ENCODE measurements around the gene ATP5IF1.

The ATP5IF1 gene

DNA sequence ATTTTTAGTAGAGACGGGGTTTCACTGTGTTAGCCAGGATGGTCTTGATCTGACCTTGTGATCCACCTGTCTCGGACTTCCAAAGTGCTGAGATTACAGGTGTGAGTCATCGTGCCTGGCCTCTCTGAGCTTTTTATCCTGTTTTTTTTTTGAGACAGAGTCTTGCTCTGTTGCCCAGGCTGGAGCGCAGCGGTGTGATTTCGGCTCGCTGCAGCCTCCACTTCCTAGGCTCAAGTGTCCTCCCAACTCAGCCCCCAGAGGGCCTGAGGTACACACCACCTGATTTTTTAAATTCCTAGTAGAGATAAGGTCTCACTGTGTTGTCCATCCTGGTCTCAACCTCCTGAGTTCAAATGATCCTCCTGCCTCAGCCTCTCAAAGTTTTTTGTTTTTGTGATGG is 43.8 kb downstream of the ATP5IF1 start:
- CTCF ChIA-PET = interaction anchor here (0.8 kb wide), 1 partner anchor 31 kb away, joined by 3 read pairs; no protein-coding TSS in a partner anchor
- POLR2A ChIA-PET = interaction anchor here (0.6 to 1.9 kb wide), 4 partner anchors 13 to 44 kb away, joined by 3 to 7 read pairs (median 3); partner anchors contain the start of gene ATP5IF1
- no peak for DNase-seq (ENCODE audit: low read depth, low spot score)

DNA sequence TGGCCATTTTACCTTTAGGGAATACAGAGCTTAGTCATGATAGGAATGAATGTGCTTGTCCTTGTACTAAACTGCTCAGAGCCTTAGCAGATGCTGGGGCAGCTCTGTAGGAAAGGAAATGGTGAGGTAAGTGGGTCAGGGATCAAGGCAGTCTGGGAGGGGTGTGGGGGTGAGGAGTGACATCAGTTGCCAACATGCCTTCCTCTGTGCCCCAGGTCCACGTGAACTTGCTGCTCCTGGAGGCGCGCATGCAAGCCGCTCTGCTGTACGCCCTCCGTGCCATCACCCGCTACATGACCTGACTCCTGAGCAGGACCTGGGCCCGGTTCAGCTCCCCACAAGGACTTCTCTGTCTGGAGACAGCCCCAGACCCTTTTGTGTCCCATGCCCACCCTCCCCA is 44.6 kb downstream of the ATP5IF1 start:
- H3K4me3 ChIP-seq (ENCODE audit: low read depth, low read length) = no peak overlapping the region
- ChIA-PET CTCF (interaction anchor here (0.8 kb wide), 1 partner anchor 32 kb away, joined by 3 read pairs; no protein-coding TSS in a partner anchor), POLR2A (interaction anchor here (1.2 to 1.9 kb wide), 3 partner anchors 14 to 45 kb away, joined by 3 to 7 read pairs (median 3); partner anchors contain the start of gene ATP5IF1)
- DNase-seq (ENCODE audit: low read depth, low spot score) = no peak
- TF ChIP-seq, protein P1, sequence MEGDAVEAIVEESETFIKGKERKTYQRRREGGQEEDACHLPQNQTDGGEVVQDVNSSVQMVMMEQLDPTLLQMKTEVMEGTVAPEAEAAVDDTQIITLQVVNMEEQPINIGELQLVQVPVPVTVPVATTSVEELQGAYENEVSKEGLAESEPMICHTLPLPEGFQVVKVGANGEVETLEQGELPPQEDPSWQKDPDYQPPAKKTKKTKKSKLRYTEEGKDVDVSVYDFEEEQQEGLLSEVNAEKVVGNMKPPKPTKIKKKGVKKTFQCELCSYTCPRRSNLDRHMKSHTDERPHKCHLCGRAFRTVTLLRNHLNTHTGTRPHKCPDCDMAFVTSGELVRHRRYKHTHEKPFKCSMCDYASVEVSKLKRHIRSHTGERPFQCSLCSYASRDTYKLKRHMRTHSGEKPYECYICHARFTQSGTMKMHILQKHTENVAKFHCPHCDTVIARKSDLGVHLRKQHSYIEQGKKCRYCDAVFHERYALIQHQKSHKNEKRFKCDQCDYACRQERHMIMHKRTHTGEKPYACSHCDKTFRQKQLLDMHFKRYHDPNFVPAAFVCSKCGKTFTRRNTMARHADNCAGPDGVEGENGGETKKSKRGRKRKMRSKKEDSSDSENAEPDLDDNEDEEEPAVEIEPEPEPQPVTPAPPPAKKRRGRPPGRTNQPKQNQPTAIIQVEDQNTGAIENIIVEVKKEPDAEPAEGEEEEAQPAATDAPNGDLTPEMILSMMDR (IDR thresholded peaks at IDR 0.05; ENCODE audit: insufficient read depth, low read length, missing control alignments) = no peak

More for the DNA sequence above, 43.8 kb downstream of the ATP5IF1 start:
- TF ChIP-seq, protein P1 (IDR thresholded peaks at IDR 0.05; ENCODE audit: insufficient read depth, low read length, missing control alignments) = no peak
- H3K4me3 ChIP-seq (ENCODE audit: low read depth, low read length) = no peak overlapping the region

DNA sequence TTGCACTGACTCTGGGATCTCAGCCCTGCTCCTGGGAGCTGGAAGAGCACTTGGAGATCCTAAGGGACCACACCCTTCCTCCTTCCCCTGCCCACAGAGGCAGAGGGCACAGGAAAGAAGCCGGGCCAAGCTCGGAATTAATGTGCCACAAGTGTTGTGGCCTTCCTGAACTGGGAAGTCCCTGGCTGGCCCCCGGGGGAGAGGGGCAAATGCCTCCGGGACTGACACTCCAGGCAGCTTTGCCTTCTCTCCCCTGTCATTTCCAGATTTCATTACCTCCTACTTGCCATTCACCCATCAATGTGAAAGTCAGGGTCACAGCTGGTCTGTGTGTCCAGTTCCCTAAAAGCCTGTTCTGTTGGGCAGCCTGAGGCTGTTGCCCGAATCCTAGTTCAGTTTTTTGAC is 45.1 kb downstream of the ATP5IF1 start:
- no peak for DNase-seq (ENCODE audit: low read depth, low spot score)
- TF ChIP-seq, protein P1 (IDR thresholded peaks at IDR 0.05; ENCODE audit: insufficient read depth, low read length, missing control alignments) = no peak
- no peak overlapping the region for H3K4me3 ChIP-seq (ENCODE audit: low read depth, low read length)
- ChIA-PET POLR2A (interaction anchor here (1.4 to 1.9 kb wide), 2 partner anchors 19 to 45 kb away, joined by 3 to 7 read pairs; partner anchors contain the start of gene ATP5IF1), CTCF (no interaction called here)

DNA sequence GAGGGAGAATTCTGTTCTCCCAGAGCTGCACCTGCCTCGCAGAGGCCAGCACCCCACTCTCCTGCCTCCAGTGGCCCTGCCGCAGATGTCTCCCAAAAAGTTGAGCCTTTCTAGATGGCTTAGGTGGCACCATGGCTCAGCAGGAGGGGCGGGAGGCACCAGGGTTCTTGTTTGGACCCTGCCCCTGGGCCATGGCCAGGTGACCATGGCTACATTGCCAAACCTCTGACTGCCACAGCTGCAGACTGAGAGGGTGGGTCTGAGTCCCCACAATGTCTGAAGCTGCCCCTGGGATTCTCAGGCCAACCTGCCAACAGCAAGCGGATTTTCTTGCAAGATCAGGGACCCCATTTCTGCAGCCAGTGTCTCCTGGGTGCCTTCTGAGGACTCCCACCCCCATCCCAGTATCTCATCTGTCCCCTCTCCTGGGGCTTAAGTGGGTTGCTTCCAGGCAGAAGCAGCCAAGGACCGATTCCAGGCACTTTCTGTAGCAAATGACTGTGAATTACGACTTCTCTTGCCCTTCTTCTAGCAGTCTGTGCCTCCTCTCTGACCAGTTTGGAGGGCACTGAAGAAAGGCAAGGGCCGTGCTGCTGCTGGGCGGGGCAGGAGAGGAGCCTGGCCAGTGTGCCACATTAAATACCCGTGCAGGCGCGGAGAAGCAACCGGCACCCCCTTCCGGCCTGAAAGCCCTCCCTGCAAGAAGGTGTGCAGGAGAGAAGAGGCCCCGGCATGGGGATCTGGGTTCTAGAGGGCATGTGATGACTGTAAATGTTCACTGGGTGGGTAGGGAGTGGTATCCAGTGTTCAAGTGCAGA is 45.9 kb downstream of the ATP5IF1 start:
- no peak overlapping the region for H3K4me3 ChIP-seq (ENCODE audit: low read depth, low read length)
- TF ChIP-seq, protein P1 (IDR thresholded peaks at IDR 0.05; ENCODE audit: insufficient read depth, low read length, missing control alignments) = no peak
- POLR2A ChIA-PET = no interaction called here
- CTCF ChIA-PET = no interaction called here
- DNase-seq (ENCODE audit: low read depth, low spot score) = no peak

DNA sequence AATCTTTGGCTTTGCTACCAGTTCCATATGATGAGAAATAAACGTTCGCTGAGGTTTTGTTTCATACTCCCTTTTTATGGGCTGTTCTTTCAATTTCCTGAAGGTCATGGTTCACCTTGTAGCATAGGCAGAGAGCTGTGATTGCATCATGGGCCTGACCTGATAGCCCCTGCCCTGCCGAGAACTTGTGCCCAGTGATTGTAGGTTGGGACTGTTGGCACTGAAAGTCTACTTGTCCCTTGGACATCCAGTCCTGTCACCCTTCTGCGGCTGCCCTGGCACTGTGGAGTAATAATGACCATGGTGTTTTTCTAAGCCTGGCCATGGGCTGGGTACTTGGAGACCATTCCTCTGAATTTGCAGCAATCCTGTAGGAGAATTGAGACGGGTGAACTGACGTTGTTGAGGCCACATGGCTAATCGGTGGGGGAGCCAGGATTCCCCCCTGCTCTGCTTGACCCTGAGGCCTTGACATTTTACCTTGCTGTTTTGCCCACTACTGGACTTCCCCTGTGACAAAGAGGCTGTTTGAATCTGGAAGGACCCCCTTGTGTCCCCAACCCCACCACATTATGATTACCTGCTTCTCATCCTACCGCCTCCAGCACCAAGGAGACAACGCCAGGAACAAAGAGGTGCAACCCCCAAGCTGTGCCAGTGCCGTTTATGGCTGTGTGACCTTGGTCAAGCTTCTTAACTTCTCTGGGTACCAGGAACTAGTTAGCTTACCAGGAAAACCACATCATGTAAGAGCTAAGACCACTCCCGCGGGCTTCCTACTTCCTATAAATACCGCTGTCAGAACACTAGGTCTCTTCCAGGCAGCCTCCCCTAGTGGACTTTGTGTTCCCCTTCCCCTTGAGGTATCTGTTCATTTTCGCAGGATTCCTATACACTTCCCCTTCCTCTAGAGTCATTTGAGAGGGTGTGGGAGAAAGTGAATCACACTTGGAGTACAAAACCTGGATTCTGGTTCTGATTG is 46.8 kb downstream of the ATP5IF1 start:
- CTCF ChIA-PET = no interaction called here
- no peak for DNase-seq (ENCODE audit: low read depth, low spot score)
- H3K4me3 ChIP-seq (ENCODE audit: low read depth, low read length) = no peak overlapping the region
- TF ChIP-seq, protein P1 (IDR thresholded peaks at IDR 0.05; ENCODE audit: insufficient read depth, low read length, missing control alignments) = no peak
- POLR2A ChIA-PET = no interaction called here
